Measurements from ENCODE around the gene HHLA2.
A peak's percentile ranks its signal among the peaks of the same experiment; 100 is the strongest.

HHLA2 gene

DNA sequence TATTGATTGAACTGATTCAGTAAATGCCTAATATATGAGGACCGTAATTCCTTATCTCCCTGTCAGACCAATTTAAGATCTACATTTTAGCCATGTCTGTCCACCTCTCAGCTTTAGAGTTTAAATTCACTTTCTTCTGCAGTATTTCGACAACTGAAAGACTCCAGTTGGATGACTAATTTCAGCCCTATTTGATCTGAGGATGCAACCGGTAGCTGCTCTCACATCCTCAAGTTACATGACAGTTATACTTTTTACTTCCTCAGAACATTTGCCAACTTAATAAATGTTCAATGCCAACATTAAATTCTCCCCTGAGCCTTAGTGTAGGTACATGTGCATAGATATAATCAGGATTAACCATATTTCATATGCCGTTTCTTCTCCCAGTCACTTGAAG, 2.5 kb upstream of the HHLA2 start:
- TF ChIP-seq, protein P1, sequence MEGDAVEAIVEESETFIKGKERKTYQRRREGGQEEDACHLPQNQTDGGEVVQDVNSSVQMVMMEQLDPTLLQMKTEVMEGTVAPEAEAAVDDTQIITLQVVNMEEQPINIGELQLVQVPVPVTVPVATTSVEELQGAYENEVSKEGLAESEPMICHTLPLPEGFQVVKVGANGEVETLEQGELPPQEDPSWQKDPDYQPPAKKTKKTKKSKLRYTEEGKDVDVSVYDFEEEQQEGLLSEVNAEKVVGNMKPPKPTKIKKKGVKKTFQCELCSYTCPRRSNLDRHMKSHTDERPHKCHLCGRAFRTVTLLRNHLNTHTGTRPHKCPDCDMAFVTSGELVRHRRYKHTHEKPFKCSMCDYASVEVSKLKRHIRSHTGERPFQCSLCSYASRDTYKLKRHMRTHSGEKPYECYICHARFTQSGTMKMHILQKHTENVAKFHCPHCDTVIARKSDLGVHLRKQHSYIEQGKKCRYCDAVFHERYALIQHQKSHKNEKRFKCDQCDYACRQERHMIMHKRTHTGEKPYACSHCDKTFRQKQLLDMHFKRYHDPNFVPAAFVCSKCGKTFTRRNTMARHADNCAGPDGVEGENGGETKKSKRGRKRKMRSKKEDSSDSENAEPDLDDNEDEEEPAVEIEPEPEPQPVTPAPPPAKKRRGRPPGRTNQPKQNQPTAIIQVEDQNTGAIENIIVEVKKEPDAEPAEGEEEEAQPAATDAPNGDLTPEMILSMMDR (IDR thresholded peaks at IDR 0.05): no peak
- no peak overlapping the region for H3K4me3 ChIP-seq (ENCODE audit: low read depth in 1 of 2, low read length in 1 of 2)

DNA sequence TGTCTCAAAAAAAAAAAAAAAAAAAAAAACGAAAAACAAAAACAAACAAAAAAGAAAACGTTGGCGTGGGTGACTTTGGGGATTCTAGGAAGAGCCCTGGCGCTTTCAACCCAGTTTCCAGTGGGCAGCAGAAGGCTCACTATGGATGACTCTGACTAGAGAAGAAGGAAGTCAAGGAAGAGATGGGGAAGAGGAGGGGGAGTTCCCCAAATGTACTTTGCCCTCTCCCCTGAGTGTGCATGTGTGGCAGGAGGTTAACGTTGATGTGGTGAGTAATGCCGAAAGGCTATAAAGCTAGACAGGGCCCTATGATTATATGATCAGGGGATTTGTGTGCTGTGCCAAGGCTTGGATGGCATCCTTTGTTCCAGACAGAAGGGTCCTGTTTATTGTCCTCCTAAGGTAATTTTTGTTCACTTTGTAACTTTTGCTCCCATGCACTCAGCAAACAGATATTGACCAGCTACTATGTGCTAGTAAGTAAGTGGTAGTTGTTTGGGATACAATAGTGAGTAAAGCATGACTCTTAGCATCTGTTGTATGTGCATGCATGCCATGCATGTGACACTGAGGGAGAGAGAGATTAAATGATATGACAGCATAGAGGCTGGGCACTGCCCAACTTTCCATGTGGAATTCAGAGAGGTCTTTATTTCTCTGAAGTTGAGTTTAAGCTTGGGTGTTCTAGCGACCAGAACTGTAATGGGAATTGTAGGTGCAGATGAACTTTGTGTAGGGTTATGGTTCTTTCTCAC, 750 bp upstream of the HHLA2 start:
- Histone ChIP-seq H3K4me1 (ENCODE audit: control insufficient read depth in 1 of 2, insufficient read depth in 1 of 2, low read depth in 1 of 2, low read length in 1 of 2) (peaks cover 8 to 12% of the 10 kb centered on the region in 2 experiments), H3K9me3 (no peaks in the 10 kb centered on the region), H3K36me3 (no peaks in the 10 kb centered on the region), H3K27me3 (no peaks in the 10 kb centered on the region), H3K4me3 (ENCODE audit: low read depth in 1 of 2, low read length in 1 of 2) (no peak overlapping the region), H3K27ac (no peak overlapping the region)
- TF ChIP-seq, protein P1 (IDR thresholded peaks at IDR 0.05): no peak

More for the DNA sequence above, 2.5 kb upstream of the HHLA2 start:
- H3K36me3 ChIP-seq: no peaks in the 10 kb centered on the region
- no peaks in the 10 kb centered on the region for H3K27me3 ChIP-seq
- peak overlapping the region; percentile 4 for H3K27ac ChIP-seq
- H3K9me3 ChIP-seq: no peaks in the 10 kb centered on the region
- peaks cover 8 to 12% of the 10 kb centered on the region in 2 experiments for H3K4me1 ChIP-seq (ENCODE audit: control insufficient read depth in 1 of 2, insufficient read depth in 1 of 2, low read depth in 1 of 2, low read length in 1 of 2)

DNA sequence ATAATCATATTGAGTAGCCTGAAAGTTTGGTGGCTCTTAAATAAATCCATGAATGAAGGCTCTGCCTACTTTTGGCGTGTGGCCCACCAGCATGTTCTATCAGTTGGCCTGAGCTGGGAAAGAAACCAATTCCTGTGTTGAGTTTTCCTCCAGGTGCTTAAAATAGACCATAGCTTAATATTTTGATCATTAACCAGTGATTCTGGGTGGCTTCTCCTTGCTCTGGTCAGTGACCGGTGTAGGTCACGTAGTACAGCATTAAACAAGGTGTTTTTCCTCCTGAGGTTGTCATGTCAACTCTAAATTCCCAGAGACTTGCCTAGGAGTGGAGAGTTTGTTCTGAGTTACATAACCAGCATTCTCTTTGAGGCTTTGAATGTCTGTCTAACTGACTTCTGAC, 1.3 kb downstream of the HHLA2 start:
- TF ChIP-seq, protein P1 (IDR thresholded peaks at IDR 0.05): no peak
- Histone ChIP-seq H3K4me1 (ENCODE audit: control insufficient read depth in 1 of 2, insufficient read depth in 1 of 2, low read depth in 1 of 2, low read length in 1 of 2) (peaks cover 8 to 12% of the 10 kb centered on the region in 2 experiments), H3K36me3 (no peaks in the 10 kb centered on the region), H3K9me3 (no peaks in the 10 kb centered on the region), H3K27me3 (no peaks in the 10 kb centered on the region), H3K4me3 (ENCODE audit: low read depth in 1 of 2, low read length in 1 of 2) (no peak overlapping the region), H3K27ac (no peak overlapping the region)

DNA sequence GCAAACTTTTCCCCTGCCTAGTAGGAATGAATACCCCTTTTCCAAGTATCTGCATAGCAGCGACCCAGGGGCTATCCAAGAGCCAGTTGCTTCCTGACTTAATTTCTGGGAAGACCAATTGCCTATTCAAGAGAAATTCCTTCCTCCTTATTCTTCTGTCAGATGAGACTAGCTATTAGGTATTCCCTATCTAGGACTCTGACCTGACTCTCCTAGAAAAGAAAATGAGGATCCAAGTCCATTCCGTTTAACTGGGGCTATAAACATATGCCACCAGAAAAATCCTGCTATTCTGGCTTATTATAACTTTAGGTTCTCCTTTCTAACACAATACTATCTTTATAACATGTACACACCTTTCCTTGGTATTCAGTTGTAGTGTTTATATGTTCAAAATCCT, 1.7 kb downstream of the HHLA2 start:
- TF ChIP-seq, protein P1 (IDR thresholded peaks at IDR 0.05): no peak
- Histone ChIP-seq H3K4me1 (ENCODE audit: control insufficient read depth in 1 of 2, insufficient read depth in 1 of 2, low read depth in 1 of 2, low read length in 1 of 2) (peaks cover 8 to 12% of the 10 kb centered on the region in 2 experiments), H3K4me3 (ENCODE audit: low read depth in 1 of 2, low read length in 1 of 2) (no peak overlapping the region), H3K36me3 (no peaks in the 10 kb centered on the region), H3K27me3 (no peaks in the 10 kb centered on the region), H3K27ac (no peak overlapping the region), H3K9me3 (no peaks in the 10 kb centered on the region)

DNA sequence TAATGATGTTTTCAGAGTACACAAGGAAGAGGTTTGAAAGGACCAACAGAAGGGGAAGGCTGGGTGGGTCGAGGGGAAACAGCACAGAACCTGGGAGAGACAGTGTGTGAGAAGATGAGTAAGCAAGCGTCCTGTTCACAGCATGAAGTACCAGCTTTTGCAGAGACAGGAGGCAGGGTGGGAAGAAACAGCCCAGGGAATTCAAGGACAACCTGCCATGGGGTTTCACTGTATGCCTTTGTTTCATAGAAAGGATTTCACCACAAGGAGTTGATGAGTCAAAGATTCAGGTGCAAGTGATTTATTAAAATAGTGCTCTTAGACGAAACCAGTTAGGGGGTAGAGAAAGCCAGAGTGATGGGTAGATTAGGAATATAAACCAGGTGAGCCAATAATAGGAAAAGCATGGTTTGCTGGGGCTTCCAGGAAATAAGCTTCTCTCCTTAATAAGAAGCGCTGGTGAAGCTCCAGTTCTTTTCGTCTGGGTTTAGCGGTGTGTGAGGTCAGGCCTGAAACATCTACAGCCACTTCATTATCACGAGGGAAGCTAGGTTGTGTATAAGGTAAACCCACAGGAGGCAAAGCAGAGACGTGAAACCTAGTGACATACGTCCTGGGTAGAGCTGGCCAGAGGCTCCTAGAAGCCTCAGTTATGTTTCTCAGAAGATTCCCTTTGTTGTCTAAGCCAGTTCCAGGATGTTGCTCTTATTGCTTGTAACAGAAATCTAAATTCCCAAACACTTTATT, 3.9 kb downstream of the HHLA2 start:
- Histone ChIP-seq H3K27ac (no peak overlapping the region), H3K27me3 (no peaks in the 10 kb centered on the region), H3K9me3 (no peaks in the 10 kb centered on the region), H3K36me3 (no peaks in the 10 kb centered on the region), H3K4me1 (ENCODE audit: control insufficient read depth in 1 of 2, insufficient read depth in 1 of 2, low read depth in 1 of 2, low read length in 1 of 2) (no peaks in the 10 kb centered on the region), H3K4me3 (ENCODE audit: low read depth in 1 of 2, low read length in 1 of 2) (no peak overlapping the region)
- TF ChIP-seq, protein P1 (IDR thresholded peaks at IDR 0.05): no peak
